SH-SY5Y (cell line): Measurements from ENCODE around the gene EML2.

Source experiments
- GATA2 ChIP-seq: IDR thresholded peaks from 2 replicates; pipeline ENCODE4 v1.6.1; 2011; ENCODE audit warnings: mild to moderate bottlenecking, low read depth, low read length
- GATA3 ChIP-seq: IDR thresholded peaks from 2 replicates; pipeline ENCODE4 v1.6.1; 2011; ENCODE audit warnings: low read depth, mild to moderate bottlenecking, low read length, moderate library complexity

GRCh38 chr19:45593520-45593919 lies 45.7 kb downstream of the EML2 start:
- TF ChIP-seq GATA3 (no peak), GATA2 (no peak)
